ENCODE results near the gene SPRR2B.
"Not testable (repeated sequence)": the region's sequence is repeated elsewhere in the genome, so short reads cannot be mapped to it uniquely, and the experiment has no call there.

Gene SPRR2B

GRCh38 chr1:153032677-153033308, 38.6 kb downstream of the SPRR2B start:
- no peak for DNase-seq (ENCODE audit: low spot score)

DNA sequence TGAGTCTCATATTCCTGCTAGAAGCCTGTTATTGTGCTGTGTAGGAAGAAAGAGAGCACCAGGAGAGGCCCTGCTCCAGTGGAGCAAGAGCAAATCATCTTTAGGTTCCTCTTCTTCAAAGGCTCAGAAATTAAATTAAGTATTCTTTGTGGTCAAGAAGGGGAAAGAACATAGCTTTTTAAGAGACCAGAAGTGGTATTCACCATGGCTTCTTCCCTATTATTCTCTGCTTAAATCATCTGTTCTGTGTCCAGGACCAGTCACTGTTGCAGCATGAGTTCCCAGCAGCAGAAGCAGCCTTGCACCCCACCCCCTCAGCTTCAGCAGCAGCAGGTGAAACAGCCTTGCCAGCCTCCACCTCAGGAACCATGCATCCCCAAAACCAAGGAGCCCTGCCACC, 39.3 kb downstream of the SPRR2B start:
- DNase-seq (ENCODE audit: low spot score), result no peak

- DNase-seq (ENCODE audit: low spot score), result no peak
Measured at GRCh38 chr1:153030895-153031294, 40.5 kb downstream of the SPRR2B start, which contains the start of gene SPRR1B. TSS of gene SPRR1B (plus strand) at chr1:153031203. CDS start at chr1:153032346, 1,143 bp downstream.

GRCh38 chr1:153028766-153029165, 42.6 kb downstream of the SPRR2B start:
- no peak for DNase-seq (ENCODE audit: low spot score)

DNA sequence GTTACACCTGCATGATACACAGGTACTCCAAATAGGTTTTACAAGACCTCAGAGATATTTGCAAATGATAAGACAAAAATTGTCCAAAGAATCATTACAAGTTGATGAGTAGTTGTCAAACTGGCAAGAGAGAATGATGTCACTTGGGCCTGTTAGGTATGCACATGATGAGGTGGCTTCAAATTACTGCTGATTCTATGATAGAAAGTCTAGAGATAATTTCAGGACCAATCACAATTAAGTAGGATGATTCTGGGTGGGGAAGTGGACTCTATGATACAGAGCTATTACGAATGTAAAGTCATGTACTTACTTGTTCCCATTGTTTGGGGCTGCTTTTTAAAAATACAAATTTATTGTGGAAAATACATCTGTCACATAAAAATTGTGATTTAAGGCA, 45.6 kb downstream of the SPRR2B start:
- DNase-seq (ENCODE audit: low spot score), result no peak

DNA sequence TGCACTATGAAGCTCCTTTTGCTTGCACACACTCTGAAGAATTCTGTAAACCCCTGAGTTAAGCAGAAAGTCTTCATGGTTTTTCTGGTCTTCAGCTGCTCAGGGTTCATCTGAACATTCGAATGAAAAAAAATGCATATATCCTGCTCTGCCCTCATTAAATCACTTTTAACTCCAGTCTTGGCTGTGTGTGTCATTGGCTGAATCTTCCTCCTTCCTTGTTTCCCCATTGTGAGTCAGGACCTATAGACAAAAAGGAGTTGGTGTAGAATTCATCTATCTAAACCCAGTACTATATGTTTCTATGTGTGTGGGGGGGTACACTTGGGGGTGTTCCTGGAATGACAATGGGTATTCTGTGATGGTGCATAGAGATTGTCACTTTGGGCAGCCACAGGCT, 47.0 kb downstream of the SPRR2B start:
- DNase-seq (ENCODE audit: low spot score), result no peak

DNA sequence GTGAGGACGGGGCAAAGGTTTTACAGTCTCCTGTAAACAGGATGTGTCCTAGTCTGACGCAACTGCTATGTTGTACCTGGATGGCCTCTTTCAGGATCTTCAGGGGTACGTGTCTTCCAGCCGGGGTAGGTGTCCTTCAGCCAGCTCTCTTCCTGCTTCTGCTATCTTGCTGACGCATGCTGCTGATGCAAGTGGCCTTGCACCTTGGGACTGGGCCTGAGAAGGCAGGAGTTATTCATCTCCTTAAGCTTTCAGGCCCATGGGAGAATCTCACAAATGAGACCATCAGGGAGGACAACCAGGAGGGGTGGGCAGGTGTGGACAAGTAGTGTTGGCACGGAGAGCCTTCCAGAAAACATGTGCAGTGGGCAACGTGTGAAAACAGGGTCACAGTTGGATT, 48.3 kb downstream of the SPRR2B start:
- DNase-seq (ENCODE audit: low spot score), result no peak

DNA sequence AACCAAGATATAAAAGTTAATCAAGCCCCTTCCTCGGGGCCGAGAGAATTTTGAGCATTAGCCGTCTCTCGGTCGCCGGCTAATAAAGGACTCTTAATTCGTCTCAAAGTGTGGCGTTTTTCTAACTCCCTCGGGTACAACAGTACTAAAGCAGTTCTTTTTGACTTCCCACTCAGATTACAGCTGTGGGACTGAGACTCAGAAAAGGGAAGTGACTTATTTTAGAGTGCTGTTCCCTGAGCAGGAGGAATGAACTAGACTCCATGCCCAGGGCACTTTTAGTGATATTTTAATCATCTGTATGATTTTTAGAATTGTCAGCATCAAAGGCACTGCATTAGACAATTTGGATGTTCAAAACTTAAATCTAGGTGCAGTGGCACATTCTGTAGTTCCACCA, 49.1 kb downstream of the SPRR2B start:
- DNase-seq (ENCODE audit: low spot score), result not testable (repeated sequence)

DNA sequence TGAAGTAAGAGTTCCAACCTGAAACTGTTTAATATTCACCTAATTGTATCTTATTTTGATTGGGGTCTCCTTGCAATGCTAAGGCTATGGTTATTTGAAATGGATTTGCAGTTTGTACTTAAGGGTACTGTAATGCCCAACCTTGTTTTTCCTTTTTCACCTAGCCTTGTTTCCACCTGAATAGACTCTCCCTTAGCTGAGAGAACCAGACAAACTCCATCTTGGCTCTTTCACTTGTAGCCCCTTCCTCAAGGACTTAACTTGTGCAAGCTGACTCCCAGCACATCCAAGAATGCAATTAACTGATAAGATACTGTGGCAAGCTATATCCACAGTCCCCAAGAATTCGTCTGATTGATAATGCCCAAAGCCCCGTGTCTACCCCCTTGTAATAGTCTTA, 49.6 kb downstream of the SPRR2B start:
- DNase-seq (ENCODE audit: low spot score), result not testable (repeated sequence)
